ENCODE measurements around the gene TSC1. TPM values are rescaled to one million over a fixed set of nuclear protein-coding genes. Genes with fewer than 3 reads are reported as not detected.

The TSC1 gene
- total and polyA plus RNA-seq, 10 of the 15 experiments (the other 5 are each of a cell fraction or from before 2014, with no cell fraction given): 4.0 to 48.0 (median 14.9) TPM

DNA sequence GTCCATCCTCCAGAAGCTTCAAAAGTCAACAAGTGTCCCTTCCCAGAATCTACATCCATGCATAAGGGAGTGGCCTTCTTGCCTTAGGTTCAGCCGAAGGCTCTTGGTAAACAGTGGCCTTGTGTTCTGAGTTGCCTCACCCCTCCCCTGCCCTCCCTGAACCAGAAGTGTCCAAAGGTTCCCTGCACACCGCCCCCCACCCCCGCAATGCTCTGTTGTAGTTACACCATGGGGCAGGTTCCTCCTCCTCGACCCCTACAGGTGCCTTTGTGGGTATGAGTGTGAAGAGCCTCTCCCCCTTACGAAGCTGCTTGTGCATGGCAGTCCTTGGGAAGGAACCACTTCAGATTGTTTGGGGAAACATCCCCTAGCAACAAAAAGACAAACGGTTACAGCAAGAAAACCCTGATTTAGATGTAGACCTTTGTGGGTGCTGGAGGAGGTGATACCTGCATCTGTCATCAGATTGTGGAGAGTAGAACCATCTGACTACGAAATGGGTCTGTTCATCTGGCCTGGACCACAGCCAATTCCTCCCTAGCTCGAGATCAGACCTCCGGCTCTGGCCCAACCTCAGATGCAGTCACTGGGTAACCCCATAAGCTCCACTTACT, 58.6 kb downstream of the TSC1 start:
- FAIRE-seq (no peak), DNase-seq (ENCODE audit: low read depth, low spot score) (no peak), ATAC-seq (no peak)
- WGBS (ENCODE audit: insufficient coverage, insufficient replicate concordance, low lambda C conversion rate, missing lambda C conversion rate): 19% methylated on average over 7 of the region's 9 CpGs
- Histone ChIP-seq H3K79me2 (ENCODE audit: control insufficient read depth, insufficient read depth, low read length) (no peaks in the 10 kb centered on the region), H3K4me1 (ENCODE audit: control insufficient read depth, insufficient read depth, low read length) (no peaks in the 10 kb centered on the region), H4K20me1 (ENCODE audit: control insufficient read depth, insufficient read depth) (no peaks in the 10 kb centered on the region), H3K36me3 (ENCODE audit: control insufficient read depth in 2 of 2, insufficient read depth in 2 of 2, low read length in 1 of 2) (no peaks in the 10 kb centered on the region), H3K9me3 (replicated peaks; ENCODE audit: control insufficient read depth, insufficient read depth, low read length) (no peaks in the 10 kb centered on the region), H3K4me2 (ENCODE audit: control insufficient read depth, insufficient read depth) (no peak overlapping the region), H3K4me3 (no peak overlapping the region), H3K27me3 (replicated peaks in 1 of 2; ENCODE audit: control insufficient read depth in 2 of 2, insufficient read depth in 2 of 2, low read length in 1 of 2) (peaks cover 2% of the 10 kb centered on the region in 2 experiments; a peak in 1 of 4 replicates), H3K27ac (ENCODE audit: control insufficient read depth, insufficient read depth) (no peak overlapping the region), H2AFZ (ENCODE audit: control insufficient read depth, low read depth, low read length) (no peak overlapping the region), H3K9ac (ENCODE audit: control insufficient read depth, insufficient read depth, low read length) (no peak overlapping the region)
- in situ Hi-C loops (cut with MboI): no loop called here
- ChIA-PET SMC1A (ENCODE audit: uncharacterized antibody, unreplicated experiment) (interaction anchor here (1.0 kb wide), 1 partner anchor 11 kb away, joined by 3 read pairs; no protein-coding TSS in a partner anchor), RAD21 (ENCODE audit: unreplicated experiment) (no interaction called here), CTCF (interaction anchor here (0.8 kb wide), 1 partner anchor 37 kb away, joined by 3 read pairs; no protein-coding TSS in a partner anchor), POLR2A (no interaction called here)
- intact Hi-C loops (cut with micrococcal nuclease; ENCODE audit: unreplicated experiment): no loop called here
- TF ChIP-seq HDAC6 (IDR thresholded peaks at IDR 0.05; ENCODE audit: unreplicated experiment) (no peak), SREBF2 (IDR thresholded peaks at IDR 0.05; ENCODE audit: low read length) (no peak), IKZF2 (IDR thresholded peaks at IDR 0.05) (no peak), TAF1 (IDR thresholded peaks at IDR 0.05; ENCODE audit: borderline replicate concordance, low read depth, low read length) (no peak), HDGF (IDR thresholded peaks at IDR 0.05) (no peak), NR2F1 (conservative IDR thresholded peaks at IDR 0.05) (no peak), SIX5 (IDR thresholded peaks at IDR 0.05; ENCODE audit: low read depth, low read length, severe bottlenecking) (no peak)
- TF ChIP-seq, protein P1, sequence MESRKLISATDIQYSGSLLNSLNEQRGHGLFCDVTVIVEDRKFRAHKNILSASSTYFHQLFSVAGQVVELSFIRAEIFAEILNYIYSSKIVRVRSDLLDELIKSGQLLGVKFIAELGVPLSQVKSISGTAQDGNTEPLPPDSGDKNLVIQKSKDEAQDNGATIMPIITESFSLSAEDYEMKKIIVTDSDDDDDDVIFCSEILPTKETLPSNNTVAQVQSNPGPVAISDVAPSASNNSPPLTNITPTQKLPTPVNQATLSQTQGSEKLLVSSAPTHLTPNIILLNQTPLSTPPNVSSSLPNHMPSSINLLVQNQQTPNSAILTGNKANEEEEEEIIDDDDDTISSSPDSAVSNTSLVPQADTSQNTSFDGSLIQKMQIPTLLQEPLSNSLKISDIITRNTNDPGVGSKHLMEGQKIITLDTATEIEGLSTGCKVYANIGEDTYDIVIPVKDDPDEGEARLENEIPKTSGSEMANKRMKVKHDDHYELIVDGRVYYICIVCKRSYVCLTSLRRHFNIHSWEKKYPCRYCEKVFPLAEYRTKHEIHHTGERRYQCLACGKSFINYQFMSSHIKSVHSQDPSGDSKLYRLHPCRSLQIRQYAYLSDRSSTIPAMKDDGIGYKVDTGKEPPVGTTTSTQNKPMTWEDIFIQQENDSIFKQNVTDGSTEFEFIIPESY (IDR thresholded peaks at IDR 0.05): no peak
- BruUV-seq (replicated peaks): no TSS peak
